ENCODE measurements around the gene ZIC4. TPM values are rescaled to one million over a fixed set of nuclear protein-coding genes. Genes with fewer than 3 reads are reported as not detected.

Gene ZIC4
- total and polyA plus RNA-seq, 9 of the 15 experiments (the other 6 are each of a cell fraction or from before 2014, with no cell fraction given): not detected

DNA sequence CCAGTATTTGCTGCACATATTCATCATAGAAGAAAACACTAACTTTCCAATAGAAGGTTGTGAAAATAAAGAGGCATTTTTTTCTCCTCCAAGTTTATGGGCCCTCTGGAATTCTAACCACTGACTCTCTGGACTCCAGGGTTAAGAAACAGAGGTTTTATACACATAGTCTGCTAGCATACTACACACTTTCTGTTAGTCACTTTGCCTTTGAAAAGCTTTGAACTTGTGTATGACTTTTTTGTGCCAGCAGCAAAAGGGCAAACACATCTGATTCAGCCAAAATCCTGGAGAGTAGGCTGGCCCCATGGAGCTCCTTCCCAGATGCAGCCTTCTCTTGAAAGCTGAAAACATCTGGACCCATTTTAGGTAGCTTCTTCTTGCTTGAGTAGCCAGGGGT lies 6.2 kb downstream of the ZIC4 start:
- in situ Hi-C loops (cut with MboI): no loop called here
- POLR2A ChIA-PET: no interaction called here
- no peak for DNase-seq (ENCODE audit: extremely low read depth in 1 of 4, low spot score in 3 of 4)
- H3K79me2 ChIP-seq (ENCODE audit: control insufficient read depth, insufficient read depth, low read length): no peaks in the 10 kb centered on the region
- intact Hi-C loops (cut with micrococcal nuclease): no loop called here
- no peaks in the 10 kb centered on the region for H3K9me3 ChIP-seq (replicated peaks; ENCODE audit: control insufficient read depth, insufficient read depth, low read depth, low read length)
- no peak for ATAC-seq
- H3K4me2 ChIP-seq (ENCODE audit: insufficient read depth, low read length): no peak overlapping the region
- no peaks in the 10 kb centered on the region for H4K20me1 ChIP-seq (replicated peaks; ENCODE audit: control insufficient read depth, insufficient read depth, low read length)
- peaks cover 0 to 10% of the 10 kb centered on the region in 2 experiments; a peak in 1 of 5 replicates for H3K4me1 ChIP-seq (replicated peaks in 1 of 2; ENCODE audit: control insufficient read depth in 2 of 2, insufficient read depth in 2 of 2, low read length in 2 of 2)
- TF ChIP-seq PTRF (tag; IDR thresholded peaks at IDR 0.05) (no peak), ZNF23 (CRISPR knock-in tag; IDR thresholded peaks at IDR 0.05) (no peak), BRD9 (IDR thresholded peaks at IDR 0.05; ENCODE audit: low read depth, partially characterized antibody) (no peak)
- no peak overlapping the region for H3K4me3 ChIP-seq
- CTCF ChIA-PET (ENCODE audit: low intra/inter-chr PET ratio): no interaction called here
- BruUV-seq (replicated peaks): no TSS peak
- H3K9ac ChIP-seq (ENCODE audit: insufficient read depth in 1 of 2, low read depth in 2 of 2, low read length in 2 of 2): no peak overlapping the region
- no peak overlapping the region for H3K27ac ChIP-seq (ENCODE audit: extremely low read depth, low read depth, low read length)
- no peak for FAIRE-seq
- peaks cover 2 to 39% of the 10 kb centered on the region in 2 experiments; a peak in 4 of 5 replicates for H3K27me3 ChIP-seq (ENCODE audit: control insufficient read depth in 2 of 2, insufficient read depth in 2 of 2, low read length in 2 of 2)
- H3K9me1 ChIP-seq (ENCODE audit: control insufficient read depth, insufficient read depth, low read length): no peaks in the 10 kb centered on the region
- H2AFZ ChIP-seq (ENCODE audit: low read depth, low read length): no peak overlapping the region
- no peaks in the 10 kb centered on the region for H3K36me3 ChIP-seq (ENCODE audit: control insufficient read depth, insufficient read depth, low read length)

DNA sequence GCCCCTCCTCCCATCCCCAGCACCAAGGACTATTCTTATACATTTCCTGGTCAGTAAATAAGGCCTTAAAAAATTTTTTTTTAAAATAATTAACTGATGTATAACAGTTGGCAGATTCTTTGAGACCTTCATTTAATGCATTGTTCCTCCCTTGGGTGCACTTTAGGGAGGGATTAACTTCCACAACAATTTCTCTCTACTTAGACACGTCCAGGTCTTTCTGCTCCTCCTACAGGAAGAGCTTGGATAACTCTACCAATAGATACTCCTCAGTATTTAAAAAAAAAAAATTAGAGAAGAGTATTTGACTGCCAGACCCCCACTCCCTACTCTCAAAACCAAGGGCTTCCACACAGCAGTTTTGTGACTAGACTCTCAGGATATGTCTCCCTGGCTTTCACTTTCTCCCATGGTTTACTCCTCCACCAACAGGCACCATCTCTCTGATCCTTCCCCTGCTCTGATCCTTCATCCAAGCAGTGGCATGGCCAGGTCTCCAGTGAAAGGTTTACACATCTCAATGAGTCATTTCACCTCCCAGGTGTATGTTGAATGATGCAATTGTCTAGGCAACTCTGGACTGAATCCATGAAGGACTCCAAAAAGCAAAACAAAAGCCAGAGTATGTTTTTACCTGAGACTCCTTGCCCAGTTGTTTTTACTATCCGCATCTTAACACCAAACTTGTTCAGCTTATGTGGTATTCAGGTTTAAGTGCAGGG lies 7.4 kb downstream of the ZIC4 start:
- H3K9me1 ChIP-seq (ENCODE audit: control insufficient read depth, insufficient read depth, low read length): no peaks in the 10 kb centered on the region
- no peak overlapping the region for H2AFZ ChIP-seq (ENCODE audit: low read depth, low read length)
- peaks cover 7 to 36% of the 10 kb centered on the region in 2 experiments; a peak in 4 of 5 replicates for H3K27me3 ChIP-seq (ENCODE audit: control insufficient read depth in 2 of 2, insufficient read depth in 2 of 2, low read length in 2 of 2)
- peaks cover 0 to 10% of the 10 kb centered on the region in 2 experiments; a peak in 2 of 5 replicates for H3K4me1 ChIP-seq (replicated peaks in 1 of 2; ENCODE audit: control insufficient read depth in 2 of 2, insufficient read depth in 2 of 2, low read length in 2 of 2)
- no peak overlapping the region for H3K27ac ChIP-seq (ENCODE audit: extremely low read depth, low read depth, low read length)
- no peaks in the 10 kb centered on the region for H4K20me1 ChIP-seq (replicated peaks; ENCODE audit: control insufficient read depth, insufficient read depth, low read length)
- H3K9me3 ChIP-seq (replicated peaks; ENCODE audit: control insufficient read depth, insufficient read depth, low read depth, low read length): no peaks in the 10 kb centered on the region
- FAIRE-seq: no peak
- H3K79me2 ChIP-seq (ENCODE audit: control insufficient read depth, insufficient read depth, low read length): no peaks in the 10 kb centered on the region
- no TSS peak for BruUV-seq (replicated peaks)
- no peak overlapping the region for H3K9ac ChIP-seq (ENCODE audit: insufficient read depth in 1 of 2, low read depth in 2 of 2, low read length in 2 of 2)
- TF ChIP-seq KAT2B (IDR thresholded peaks at IDR 0.05; ENCODE audit: low read depth, low read length) (no peak), GATAD2A (IDR thresholded peaks at IDR 0.05) (no peak), NR2C1 (IDR thresholded peaks at IDR 0.05) (no peak), NR2C1 (tag; IDR thresholded peaks at IDR 0.05) (no peak), ARID1B (IDR thresholded peaks at IDR 0.05) (no peak), ZNF444 (CRISPR knock-in tag; IDR thresholded peaks at IDR 0.05) (no peak), IFI16 (CRISPR knock-in tag; IDR thresholded peaks at IDR 0.05) (no peak), ZNF347 (CRISPR knock-in tag; IDR thresholded peaks at IDR 0.05; ENCODE audit: low read depth) (no peak), U2AF1 (optimal IDR thresholded peaks at IDR 0.05; ENCODE audit: low read depth, low read length) (no peak)
- TF ChIP-seq, protein P1, sequence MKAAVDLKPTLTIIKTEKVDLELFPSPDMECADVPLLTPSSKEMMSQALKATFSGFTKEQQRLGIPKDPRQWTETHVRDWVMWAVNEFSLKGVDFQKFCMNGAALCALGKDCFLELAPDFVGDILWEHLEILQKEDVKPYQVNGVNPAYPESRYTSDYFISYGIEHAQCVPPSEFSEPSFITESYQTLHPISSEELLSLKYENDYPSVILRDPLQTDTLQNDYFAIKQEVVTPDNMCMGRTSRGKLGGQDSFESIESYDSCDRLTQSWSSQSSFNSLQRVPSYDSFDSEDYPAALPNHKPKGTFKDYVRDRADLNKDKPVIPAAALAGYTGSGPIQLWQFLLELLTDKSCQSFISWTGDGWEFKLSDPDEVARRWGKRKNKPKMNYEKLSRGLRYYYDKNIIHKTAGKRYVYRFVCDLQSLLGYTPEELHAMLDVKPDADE (conservative IDR thresholded peaks at IDR 0.05; ENCODE audit: control insufficient read depth, low read depth, low read length): no peak
- TF ChIP-seq, protein P2, sequence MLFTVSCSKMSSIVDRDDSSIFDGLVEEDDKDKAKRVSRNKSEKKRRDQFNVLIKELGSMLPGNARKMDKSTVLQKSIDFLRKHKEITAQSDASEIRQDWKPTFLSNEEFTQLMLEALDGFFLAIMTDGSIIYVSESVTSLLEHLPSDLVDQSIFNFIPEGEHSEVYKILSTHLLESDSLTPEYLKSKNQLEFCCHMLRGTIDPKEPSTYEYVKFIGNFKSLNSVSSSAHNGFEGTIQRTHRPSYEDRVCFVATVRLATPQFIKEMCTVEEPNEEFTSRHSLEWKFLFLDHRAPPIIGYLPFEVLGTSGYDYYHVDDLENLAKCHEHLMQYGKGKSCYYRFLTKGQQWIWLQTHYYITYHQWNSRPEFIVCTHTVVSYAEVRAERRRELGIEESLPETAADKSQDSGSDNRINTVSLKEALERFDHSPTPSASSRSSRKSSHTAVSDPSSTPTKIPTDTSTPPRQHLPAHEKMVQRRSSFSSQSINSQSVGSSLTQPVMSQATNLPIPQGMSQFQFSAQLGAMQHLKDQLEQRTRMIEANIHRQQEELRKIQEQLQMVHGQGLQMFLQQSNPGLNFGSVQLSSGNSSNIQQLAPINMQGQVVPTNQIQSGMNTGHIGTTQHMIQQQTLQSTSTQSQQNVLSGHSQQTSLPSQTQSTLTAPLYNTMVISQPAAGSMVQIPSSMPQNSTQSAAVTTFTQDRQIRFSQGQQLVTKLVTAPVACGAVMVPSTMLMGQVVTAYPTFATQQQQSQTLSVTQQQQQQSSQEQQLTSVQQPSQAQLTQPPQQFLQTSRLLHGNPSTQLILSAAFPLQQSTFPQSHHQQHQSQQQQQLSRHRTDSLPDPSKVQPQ (CRISPR knock-in tag; IDR thresholded peaks at IDR 0.05; ENCODE audit: borderline replicate concordance): no peak
- no peak overlapping the region for H3K4me3 ChIP-seq
- ATAC-seq: no peak
- no peak for DNase-seq (ENCODE audit: extremely low read depth in 1 of 4, low spot score in 3 of 4)
- 0% methylated on average over 2 of the region's 2 CpGs for WGBS (ENCODE audit: insufficient coverage, low coverage, missing lambda C conversion rate)
- H3K4me2 ChIP-seq (ENCODE audit: insufficient read depth, low read length): no peak overlapping the region
- H3K36me3 ChIP-seq (ENCODE audit: control insufficient read depth, insufficient read depth, low read length): no peaks in the 10 kb centered on the region
- in situ Hi-C loops (cut with MboI): loop anchor here (25.0 kb wide), 1 partner anchor 1538 kb away; no protein-coding TSS in a partner anchor
- intact Hi-C loops (cut with micrococcal nuclease): no loop called here
- POLR2A ChIA-PET: no interaction called here
- CTCF ChIA-PET (ENCODE audit: low intra/inter-chr PET ratio): no interaction called here

Measured in K562 (cell line).